ENCODE data around the gene DHX34. TPM values are rescaled to one million over a fixed set of nuclear protein-coding genes. Genes with fewer than 3 reads are reported as not detected.

Gene DHX34
- total and polyA plus RNA-seq, 9 of the 15 experiments (the other 6 are each of a cell fraction or from before 2014, with no cell fraction given): 0.36 to 42.0 (median 15.0) TPM

GRCh38 chr19:47340477-47341208, 8.5 kb upstream of the DHX34 start:
- Histone ChIP-seq H3K9me3 (replicated peaks; ENCODE audit: control insufficient read depth, insufficient read depth, low read depth, low read length) (no peaks in the 10 kb centered on the region), H3K27me3 (ENCODE audit: control insufficient read depth in 2 of 2, insufficient read depth in 2 of 2, low read length in 2 of 2) (no peaks in the 10 kb centered on the region), H3K9me1 (ENCODE audit: control insufficient read depth, insufficient read depth, low read length) (no peaks in the 10 kb centered on the region), H4K20me1 (replicated peaks; ENCODE audit: control insufficient read depth, insufficient read depth, low read length) (no peaks in the 10 kb centered on the region), H3K79me2 (ENCODE audit: control insufficient read depth, insufficient read depth, low read length) (no peaks in the 10 kb centered on the region), H3K4me3 (no peak overlapping the region), H3K9ac (ENCODE audit: insufficient read depth in 1 of 2, low read depth in 2 of 2, low read length in 2 of 2) (peak overlapping the region in 1 of 2 experiments; percentile 26; a peak in 1 of 4 replicates), H2AFZ (ENCODE audit: low read depth, low read length) (no peak overlapping the region), H3K36me3 (ENCODE audit: control insufficient read depth, insufficient read depth, low read length) (no peaks in the 10 kb centered on the region), H3K4me2 (ENCODE audit: insufficient read depth, low read length) (no peak overlapping the region), H3K4me1 (replicated peaks in 1 of 2; ENCODE audit: control insufficient read depth in 2 of 2, insufficient read depth in 2 of 2, low read length in 2 of 2) (peaks cover 13 to 28% of the 10 kb centered on the region in 2 experiments), H3K27ac (ENCODE audit: extremely low read depth, low read depth, low read length) (no peak overlapping the region)
- ATAC-seq (no peak), DNase-seq (ENCODE audit: extremely low read depth in 1 of 4, low spot score in 3 of 4) (no peak), FAIRE-seq (no peak)
- in situ Hi-C loops (cut with MboI): no loop called here
- POLR2A ChIA-PET: no interaction called here
- BruUV-seq (replicated peaks): no TSS peak
- TF ChIP-seq BACH1 (tag; IDR thresholded peaks at IDR 0.05) (no peak), HNRNPL (IDR thresholded peaks at IDR 0.05; ENCODE audit: low read depth, low read length) (peak; percentile 58; the same call in 1 of the 2 replicates), CEBPG (CRISPR knock-in tag; IDR thresholded peaks at IDR 0.05) (no peak), CEBPG (tag; conservative IDR thresholded peaks at IDR 0.05 in 1 of 2, IDR thresholded peaks at IDR 0.05 in 1 of 2) (peak in 1 of 2 experiments; percentile 57; a peak in 2 of 4 replicates), RBM14 (IDR thresholded peaks at IDR 0.05; ENCODE audit: borderline replicate concordance, insufficient read depth, low read depth, low read length) (0 out of 2 replicates have a peak, but pooled peaks have one; percentile 29), CEBPB (tag; IDR thresholded peaks at IDR 0.05) (peak; percentile 63; the same call in 1 of the 2 replicates), CBX8 (IDR thresholded peaks at IDR 0.05; ENCODE audit: borderline replicate concordance, extremely low read depth, low read depth, low read length, poor library complexity, severe bottlenecking) (no peak)
- TF ChIP-seq, protein P1, sequence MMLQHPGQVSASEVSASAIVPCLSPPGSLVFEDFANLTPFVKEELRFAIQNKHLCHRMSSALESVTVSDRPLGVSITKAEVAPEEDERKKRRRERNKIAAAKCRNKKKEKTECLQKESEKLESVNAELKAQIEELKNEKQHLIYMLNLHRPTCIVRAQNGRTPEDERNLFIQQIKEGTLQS (IDR thresholded peaks at IDR 0.05): 0 out of 2 replicates have a peak, but pooled peaks have one; percentile 13
- TF ChIP-seq, protein P1 (CRISPR knock-in tag; conservative IDR thresholded peaks at IDR 0.05): no peak
- intact Hi-C loops (cut with micrococcal nuclease): no loop called here
- CTCF ChIA-PET (ENCODE audit: low intra/inter-chr PET ratio): no interaction called here
- WGBS (ENCODE audit: insufficient coverage, low coverage, missing lambda C conversion rate): 89% methylated on average over 24 of the region's 29 CpGs
